ENCODE data around the gene PAWR. TPM values are rescaled to one million over a fixed set of nuclear protein-coding genes. Genes with fewer than 3 reads are reported as not detected.
A peak's percentile ranks its signal among the peaks of the same experiment; 100 is the strongest.

Gene PAWR
- total RNA-seq, 1 experiment from 2014 or later: 13.9 TPM

GRCh38 chr12:79549531-79550271 lies 141.1 kb downstream of the PAWR start:
- no peak for DNase-seq (ENCODE audit: low read depth)

GRCh38 chr12:79548610-79548924 lies 142.2 kb downstream of the PAWR start:
- no peak for DNase-seq (ENCODE audit: low read depth)

GRCh38 chr12:79547735-79548609 lies 142.8 kb downstream of the PAWR start:
- DNase-seq (ENCODE audit: low read depth): peak; percentile 72

GRCh38 chr12:79547044-79547734 lies 143.6 kb downstream of the PAWR start:
- peak; percentile 53 for DNase-seq (ENCODE audit: low read depth)

GRCh38 chr12:79546466-79547043 lies 144.2 kb downstream of the PAWR start:
- DNase-seq (ENCODE audit: low read depth): peak; percentile 11

GRCh38 chr12:79544439-79544838 lies 146.3 kb downstream of the PAWR start:
- DNase-seq (ENCODE audit: low read depth): peak; percentile 40

GRCh38 chr12:79537675-79538074 lies 153.1 kb downstream of the PAWR start:
- no peak for DNase-seq (ENCODE audit: low read depth)

GRCh38 chr12:79535751-79536150 lies 155.0 kb downstream of the PAWR start:
- no peak for DNase-seq (ENCODE audit: low read depth)

Other genes with a start within 250 kb of the PAWR start
- gene PPP1R12A, start 244.1 kb upstream of the PAWR start, total RNA-seq (2014; rRNA removed): 57.7 and 80.3 TPM in 2 replicates

Data from LHCN-M2 (cell line).